ENCODE data around the gene SEMA3A.
A peak's percentile ranks its signal among the peaks of the same experiment; 100 is the strongest.
"Not testable (repeated sequence)": the region's sequence is repeated elsewhere in the genome, so short reads cannot be mapped to it uniquely, and the experiment has no call there.

The SEMA3A gene

GRCh38 chr7:84194484-84195271 is at the start of gene SEMA3A:
Gene SEMA3A (minus strand): TSS chr7:84194789. CDS start chr7:84194586, 203 bp downstream.
- DNase-seq (ENCODE audit: low spot score), result peak; percentile 19

GRCh38 chr7:84243037-84243436 is 48.4 kb upstream of the SEMA3A start:
- DNase-seq (ENCODE audit: low spot score), result not testable (repeated sequence)

GRCh38 chr7:84238596-84238995 is 44.0 kb upstream of the SEMA3A start:
- DNase-seq (ENCODE audit: low spot score), result no peak

GRCh38 chr7:84237533-84238173 is 43.1 kb upstream of the SEMA3A start:
- DNase-seq (ENCODE audit: low spot score), result no peak

GRCh38 chr7:84236398-84236797 is 41.8 kb upstream of the SEMA3A start:
- DNase-seq (ENCODE audit: low spot score), result no peak

GRCh38 chr7:84232646-84233045 is 38.1 kb upstream of the SEMA3A start:
- no peak for DNase-seq (ENCODE audit: low spot score)

- no peak for DNase-seq (ENCODE audit: low spot score)
Observed at GRCh38 chr7:84231157-84231556, 36.6 kb upstream of the SEMA3A start.

- DNase-seq (ENCODE audit: low spot score), result no peak
Observed at GRCh38 chr7:84230491-84230890, 35.9 kb upstream of the SEMA3A start.

- no peak for DNase-seq (ENCODE audit: low spot score)
Observed at GRCh38 chr7:84228526-84228925, 33.9 kb upstream of the SEMA3A start.

GRCh38 chr7:84226759-84227158 is 32.2 kb upstream of the SEMA3A start:
- no peak for DNase-seq (ENCODE audit: low spot score)

DNA sequence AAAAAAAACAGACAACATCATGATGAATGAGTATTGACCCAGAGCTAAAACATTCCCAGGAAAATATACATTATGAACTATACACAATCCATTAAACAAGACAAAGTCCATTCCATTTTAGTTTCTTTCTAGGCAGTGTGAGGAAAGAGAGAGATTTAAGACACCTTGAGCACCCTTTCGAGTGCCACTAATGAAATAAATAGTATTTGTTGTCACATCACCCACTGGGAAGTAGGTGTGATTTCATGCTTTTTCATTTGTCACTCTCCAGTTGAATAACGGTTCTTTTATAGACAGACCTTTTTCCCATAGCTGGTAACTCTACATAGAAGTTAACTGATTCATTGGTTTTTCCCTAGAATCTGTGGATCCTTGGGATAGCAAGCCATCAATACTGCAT is 29.9 kb upstream of the SEMA3A start:
- no peak for DNase-seq (ENCODE audit: low spot score)

DNA sequence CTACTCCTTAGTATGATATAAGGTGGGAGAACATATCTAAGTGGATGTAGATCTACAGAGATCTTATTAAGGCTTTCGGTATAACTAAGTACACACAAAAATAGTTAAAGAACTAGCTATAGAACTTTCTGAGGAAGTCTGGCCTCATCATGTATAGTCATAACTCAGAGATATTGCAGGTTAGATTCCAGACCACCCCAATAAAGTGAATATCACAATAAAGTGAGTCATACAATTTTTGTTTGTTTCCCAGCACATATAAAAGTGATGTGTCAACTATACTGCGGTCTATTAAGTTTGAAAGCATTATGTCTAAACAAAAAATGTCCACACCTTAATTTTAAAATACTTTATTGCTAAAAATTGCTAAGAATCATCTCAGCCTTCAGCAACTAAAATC is 24.7 kb upstream of the SEMA3A start:
- DNase-seq (ENCODE audit: low spot score), result no peak

- DNase-seq (ENCODE audit: low spot score), result no peak
Observed at GRCh38 chr7:84218681-84219080, 24.1 kb upstream of the SEMA3A start.

DNA sequence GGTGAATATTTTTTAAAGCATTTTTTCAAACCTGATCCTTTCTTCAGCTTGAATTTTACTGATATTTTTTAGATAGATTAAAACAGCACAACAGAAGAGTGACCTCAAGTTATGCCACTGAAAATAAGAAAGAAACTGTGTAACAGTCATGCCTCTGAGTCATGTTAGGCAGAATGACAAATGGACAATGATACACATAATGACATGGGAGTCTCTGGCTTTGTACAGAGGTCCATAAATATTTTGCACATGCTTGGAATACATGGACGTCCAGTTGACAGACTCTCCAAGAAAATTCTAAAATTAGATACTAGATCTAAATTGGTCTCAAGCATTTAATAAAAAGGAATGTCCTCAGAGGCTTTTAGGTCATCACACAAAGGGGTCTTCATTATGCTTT is 21.9 kb upstream of the SEMA3A start:
- DNase-seq (ENCODE audit: low spot score), result no peak

DNA sequence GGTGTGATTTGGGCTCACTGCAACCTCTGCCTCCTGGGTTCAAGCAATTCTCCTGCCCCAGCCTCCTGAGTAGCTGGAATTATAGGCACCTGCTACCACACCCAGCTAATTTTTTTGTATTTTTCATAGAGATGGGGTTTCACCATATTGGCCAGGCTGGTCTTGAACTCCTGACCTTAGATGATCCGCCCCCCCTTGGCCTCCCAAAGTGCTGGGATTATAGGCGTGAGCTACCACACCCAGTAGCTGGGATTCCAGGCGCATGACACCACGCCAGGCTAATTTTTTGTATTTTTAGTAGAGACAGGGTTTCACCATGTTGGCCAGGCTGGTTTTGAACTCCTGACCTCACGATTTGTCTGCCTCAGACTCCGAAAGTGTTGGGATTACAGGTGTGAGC is 20.2 kb upstream of the SEMA3A start:
- DNase-seq (ENCODE audit: low spot score), result not testable (repeated sequence)

- DNase-seq (ENCODE audit: low spot score), result no peak
Observed at GRCh38 chr7:84210301-84210700, 15.7 kb upstream of the SEMA3A start.

DNA sequence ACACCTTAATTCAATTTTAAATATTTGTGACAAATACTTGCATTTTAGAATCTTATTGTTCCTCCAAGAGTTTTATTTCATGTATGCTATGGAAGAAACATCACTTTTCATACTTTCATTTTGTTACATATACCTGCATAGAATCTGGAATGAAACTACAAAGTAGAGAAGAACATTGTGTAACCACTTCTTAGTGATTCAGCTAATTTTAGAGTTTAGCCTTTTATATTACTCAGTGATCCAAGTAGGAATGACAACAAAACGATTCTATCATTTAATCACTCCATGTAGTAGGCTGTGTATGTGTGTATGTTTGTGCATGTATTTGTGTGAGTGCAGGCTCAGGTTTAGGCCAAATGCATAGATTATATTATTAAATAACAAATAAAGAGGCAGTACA is 14.4 kb upstream of the SEMA3A start:
- DNase-seq (ENCODE audit: low spot score), result no peak

- no peak for DNase-seq (ENCODE audit: low spot score)
Observed at GRCh38 chr7:84207615-84208014, 13.0 kb upstream of the SEMA3A start.

GRCh38 chr7:84207025-84207424 is 12.4 kb upstream of the SEMA3A start:
- DNase-seq (ENCODE audit: low spot score), result no peak

DNA sequence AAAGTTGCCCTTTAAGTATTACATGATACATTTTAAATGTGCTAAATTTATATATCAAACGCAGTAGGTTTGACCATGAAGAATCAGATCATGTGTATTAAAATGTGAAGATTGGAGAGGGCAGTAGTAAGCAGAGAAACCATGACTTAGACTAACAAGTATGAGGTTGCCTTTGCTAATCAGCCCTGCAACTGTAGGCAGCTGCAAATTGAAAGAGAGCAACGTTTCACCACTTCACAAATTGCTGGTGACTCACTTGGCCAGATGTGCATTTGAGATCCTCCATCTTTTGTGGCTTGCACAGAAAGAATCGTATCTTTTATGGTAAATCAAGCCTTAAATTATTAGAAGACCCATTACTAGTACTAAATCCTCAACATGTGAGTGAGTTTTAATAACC is 10.1 kb upstream of the SEMA3A start:
- DNase-seq (ENCODE audit: low spot score), result no peak

- DNase-seq (ENCODE audit: low spot score), result no peak
Observed at GRCh38 chr7:84202855-84203254, 8.3 kb upstream of the SEMA3A start.

DNA sequence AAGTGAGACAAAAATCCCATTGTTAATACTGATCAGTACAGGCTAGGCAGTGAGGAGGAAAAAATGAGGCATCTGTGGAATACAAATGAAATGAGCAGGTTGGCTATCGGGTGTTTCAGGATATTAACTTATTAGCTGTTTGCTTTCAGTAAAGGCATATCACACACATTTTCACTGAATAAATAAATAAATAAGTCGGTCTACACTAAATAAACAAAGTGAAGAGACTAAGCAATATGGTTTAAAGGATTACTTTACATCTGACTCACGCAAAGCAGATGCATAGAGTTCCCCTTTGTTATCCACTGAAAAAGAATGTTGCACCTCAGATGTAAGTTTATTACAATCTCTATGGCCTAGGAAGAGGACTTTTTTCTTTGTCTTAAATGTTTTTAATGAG is 6.3 kb upstream of the SEMA3A start:
- no peak for DNase-seq (ENCODE audit: low spot score)

DNA sequence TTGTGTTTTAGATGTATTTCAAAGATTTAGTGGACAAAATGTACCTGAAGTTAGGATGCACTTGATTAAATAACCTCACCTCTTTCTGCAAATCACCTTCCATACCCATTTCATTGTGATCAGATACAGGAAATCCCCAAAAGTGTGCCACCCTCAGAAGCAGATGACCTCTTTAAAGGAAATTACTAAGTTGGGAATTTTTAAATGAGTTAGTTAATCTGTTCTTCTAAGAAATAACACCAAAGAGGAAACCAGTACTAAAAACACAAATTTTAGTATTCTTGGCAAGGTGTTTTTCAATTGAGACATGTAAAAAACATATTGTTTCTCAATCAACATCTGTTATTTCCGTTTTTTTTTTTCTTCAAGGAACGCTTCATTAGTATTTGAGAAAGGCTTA is 4.6 kb upstream of the SEMA3A start:
- DNase-seq (ENCODE audit: low spot score), result no peak

GRCh38 chr7:84196084-84196503 is 1.5 kb upstream of the SEMA3A start:
- no peak for DNase-seq (ENCODE audit: low spot score)

Data from cerebellar cortex (tissue), 1 donor.